ENCODE data around the gene COL26A1.

The COL26A1 gene

DNA sequence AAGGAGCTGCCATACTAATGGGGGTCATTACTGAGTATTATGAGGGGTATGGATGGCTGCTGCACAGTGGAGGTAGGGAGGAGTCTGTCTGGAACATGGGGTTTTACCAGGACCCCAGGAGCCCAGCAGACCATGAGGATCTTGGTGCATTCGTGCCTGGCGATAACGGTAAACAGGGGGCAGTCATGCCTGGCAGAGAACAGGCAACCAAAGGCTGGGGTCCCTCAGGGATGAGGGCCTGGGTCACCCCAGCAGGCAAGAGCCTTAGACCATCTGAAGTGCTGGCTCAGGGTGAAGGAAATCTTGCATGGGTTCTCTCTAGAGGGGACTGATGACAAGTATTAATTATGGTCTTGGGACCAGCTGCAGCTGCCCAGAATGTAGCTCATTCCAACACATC, 220.3 kb downstream of the COL26A1 start:
- DNase-seq = no peak

DNA sequence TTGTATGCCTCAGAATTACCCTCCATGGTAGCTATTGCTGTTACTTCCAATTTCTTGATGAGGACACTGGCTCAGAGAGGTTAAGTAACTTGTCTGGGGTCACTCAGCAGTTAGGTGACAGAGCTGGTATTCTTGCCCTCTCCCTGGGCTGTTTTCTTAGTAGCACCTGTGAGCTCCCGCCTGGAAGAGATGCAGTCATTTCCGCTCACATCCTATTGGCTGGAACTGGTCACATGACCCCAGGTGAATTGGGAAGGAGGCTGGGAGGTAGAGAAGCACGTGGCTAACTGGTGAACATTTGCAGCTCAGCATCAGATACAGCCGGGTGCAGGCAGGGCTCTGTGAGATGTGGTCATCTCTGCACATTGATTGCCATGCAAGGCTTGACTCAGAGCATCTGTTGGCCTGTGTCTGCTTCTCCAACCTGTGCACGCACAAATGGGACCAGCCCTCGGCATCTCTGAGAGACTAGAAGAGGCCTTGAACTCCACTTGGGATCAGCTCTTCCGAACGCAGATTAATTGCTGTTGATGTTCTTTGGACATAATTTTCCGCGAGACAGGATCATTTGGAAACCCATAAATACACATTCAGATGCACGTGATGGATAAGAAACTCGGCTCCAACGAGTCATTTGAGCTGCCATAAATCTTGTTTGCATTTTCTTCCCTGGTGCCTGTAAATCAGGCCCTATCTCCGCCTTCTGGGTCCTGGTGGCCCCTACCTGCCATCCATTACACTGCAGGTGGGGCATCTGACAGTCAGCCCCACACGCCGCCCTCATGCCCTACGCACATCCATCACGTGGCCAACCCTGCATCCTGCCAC, 223.6 kb downstream of the COL26A1 start:
- DNase-seq = peak; percentile 31

DNA sequence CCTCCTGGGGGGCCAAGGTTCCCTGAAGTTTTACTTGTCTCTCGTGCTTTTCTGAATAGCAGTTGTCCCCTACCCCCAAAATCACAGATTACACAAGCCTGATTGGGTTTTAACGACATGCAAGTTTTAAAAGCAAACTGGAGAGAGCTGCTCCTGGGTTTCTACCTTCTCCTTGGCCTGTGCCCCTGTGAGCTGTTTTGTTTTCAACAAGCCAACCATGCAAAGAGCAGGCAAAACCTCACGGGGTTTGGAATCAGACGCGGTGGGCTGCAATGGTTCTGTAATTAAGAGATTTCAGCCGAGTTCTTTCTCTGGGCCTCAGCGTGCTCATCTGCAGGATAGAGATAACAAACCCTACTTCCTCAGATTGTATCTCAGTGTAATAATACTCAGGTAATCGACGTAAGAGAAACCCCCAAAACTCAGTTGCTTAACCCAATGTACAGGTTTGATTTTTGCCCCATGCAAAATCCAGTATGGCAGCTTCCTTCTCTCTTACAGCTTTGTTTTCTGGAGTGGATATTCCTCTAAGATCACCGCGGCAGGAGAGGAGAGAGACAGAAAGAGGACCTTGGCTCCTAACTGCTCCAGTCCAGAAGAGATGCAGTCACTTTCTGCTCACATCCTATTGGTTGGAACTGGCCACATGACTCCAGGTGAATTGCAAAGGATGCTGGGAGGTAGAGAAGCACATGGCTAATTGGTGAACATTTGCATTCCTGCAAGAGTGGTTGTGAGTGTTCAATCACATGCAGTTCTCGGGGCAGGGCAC, 224.4 kb downstream of the COL26A1 start:
- DNase-seq = no peak

DNA sequence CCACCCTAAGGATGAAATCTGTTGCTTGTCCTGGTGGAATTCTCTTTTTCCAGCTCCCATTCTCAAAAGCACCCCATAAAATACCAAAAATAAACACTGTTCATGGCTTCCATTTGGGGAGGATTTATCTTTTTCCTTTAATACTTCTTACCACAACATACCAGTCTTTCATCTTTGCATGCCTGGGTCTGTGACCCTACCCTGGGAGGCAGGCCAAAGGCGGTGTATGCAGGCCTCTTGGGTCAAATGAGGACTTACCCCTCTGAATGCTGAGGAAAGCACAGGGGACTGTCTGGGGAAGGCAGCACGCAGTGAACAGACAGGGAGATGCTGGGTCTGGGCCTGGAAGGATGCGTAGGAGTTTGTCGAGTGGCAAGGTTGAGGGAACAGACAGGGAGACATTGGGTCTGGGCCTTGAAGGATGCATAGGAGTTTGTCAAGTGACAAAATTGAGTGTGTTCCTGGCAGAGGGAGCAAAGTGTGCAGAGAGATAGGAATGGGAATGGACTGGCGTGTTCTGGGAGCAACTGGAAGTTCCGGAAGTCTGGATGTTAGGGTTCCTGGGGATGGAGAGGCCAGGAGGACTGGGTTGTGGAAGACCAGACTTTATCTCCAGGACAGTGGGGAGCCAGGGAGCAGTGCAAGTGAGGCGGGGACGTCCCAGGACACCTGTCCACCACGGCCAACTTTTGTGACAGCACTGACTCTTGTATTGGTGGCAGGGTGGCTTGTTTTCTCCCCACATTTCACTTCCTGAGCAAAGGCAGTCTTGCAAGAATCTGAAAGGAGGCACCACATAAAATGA, 225.7 kb downstream of the COL26A1 start:
- no peak for DNase-seq

DNA sequence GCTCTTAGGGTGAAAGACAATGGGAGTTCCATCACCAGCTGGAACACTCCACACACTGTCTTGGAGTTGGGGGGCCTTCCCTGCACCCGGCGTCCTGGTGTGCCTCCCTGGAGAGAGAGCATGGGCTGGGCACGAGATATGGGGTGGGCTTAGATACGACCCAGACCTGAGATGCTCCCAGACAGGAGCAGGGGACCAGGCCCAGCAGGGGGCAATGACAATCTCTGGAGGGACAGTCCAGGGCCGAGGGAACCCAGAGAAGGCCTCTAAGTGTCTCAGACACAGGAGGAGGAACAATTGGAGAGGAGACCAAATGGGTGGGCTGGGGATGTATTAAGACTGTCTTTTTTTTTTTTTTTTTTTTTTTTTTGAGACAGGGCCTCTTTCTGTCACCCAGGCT, 226.4 kb downstream of the COL26A1 start:
- no peak for DNase-seq

DNA sequence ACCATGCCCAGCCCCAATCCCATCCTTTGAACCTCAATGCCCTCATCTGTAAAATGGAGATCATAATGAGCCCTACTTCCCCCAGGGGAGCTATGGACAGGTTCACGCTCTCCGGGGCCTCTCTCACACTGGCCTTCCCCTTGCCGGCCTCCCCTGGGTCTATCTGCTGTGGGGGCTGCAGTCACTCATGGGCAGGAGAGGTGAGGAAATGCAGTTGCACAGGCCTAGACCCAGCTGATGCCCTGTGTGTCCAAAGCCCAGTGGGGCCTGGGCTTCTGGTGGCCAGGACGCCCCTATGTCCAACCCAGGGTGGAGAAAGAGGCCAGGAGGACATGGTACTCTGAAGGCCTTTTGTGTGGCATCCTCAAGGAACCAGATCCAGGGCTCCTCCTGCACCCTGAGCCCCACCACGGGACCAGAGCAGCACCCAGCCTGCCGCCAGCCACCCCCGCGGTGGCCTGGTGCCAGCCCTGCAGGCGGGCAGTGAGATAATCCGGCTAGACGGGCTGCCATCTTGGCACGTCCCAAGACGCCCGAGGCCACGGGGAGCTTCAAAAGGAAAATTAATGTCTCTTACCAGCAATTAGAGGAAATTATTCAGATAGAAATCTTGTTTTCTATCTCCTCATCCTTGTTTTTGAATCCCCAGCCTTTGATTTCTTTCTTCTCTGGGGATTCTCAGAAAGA, 227.4 kb downstream of the COL26A1 start:
- no peak for DNase-seq

DNA sequence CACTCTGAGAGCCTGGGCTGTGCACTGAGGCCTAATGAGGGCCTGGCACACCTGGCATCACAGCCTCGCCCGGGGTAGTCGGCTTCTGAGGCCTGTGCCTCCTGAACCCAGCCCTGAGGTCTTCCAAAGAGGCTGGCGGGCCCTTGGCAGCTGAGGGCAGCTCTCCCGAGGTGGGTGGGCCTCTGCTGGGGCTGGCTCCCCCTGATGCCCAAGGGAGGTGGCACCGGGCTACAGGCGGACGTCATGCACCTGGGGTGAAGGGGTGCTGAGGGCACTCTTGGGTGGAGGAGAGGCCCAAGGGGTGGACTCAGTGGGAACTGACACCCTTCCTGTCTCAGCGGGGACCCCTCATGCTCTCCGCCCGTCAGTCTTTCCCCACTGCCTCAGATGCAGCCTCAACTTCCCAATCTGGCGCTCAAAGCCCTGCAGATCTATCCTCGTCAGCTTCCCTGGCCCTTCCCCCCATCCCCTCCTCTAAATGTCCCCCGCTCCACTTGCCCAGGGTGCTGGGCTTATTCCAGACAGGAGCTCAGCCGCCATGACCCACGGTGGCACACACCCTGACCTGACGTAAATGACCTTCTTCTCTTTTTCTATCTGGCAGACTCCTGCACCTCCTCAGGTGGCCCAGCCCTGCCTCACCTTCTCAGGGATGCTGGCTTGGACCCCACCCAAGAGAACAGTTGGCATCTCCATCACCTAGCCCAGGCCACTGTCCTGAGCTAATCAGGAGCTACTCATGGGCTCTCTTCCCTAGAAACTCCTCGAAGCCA, 228.2 kb downstream of the COL26A1 start:
- DNase-seq = no peak

DNA sequence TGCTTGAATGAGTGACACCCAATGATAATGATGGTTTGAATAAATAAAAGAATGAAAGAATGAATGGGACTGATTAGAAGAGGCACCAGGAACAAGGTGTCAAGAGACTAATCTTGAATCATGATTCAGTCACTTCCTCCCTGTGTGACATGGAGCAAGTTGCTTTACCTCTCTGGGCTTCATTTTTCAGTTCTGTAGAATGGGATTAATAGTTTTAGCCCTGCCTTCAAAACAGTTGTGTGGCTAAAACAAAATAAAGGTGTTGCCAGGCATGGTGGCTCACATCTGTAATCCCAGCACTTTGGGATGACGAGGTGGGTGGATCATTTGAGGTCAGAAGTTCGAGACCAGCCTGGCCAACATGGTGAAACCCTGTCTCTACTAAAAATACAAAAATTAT, 228.8 kb downstream of the COL26A1 start:
- no peak for DNase-seq

DNA sequence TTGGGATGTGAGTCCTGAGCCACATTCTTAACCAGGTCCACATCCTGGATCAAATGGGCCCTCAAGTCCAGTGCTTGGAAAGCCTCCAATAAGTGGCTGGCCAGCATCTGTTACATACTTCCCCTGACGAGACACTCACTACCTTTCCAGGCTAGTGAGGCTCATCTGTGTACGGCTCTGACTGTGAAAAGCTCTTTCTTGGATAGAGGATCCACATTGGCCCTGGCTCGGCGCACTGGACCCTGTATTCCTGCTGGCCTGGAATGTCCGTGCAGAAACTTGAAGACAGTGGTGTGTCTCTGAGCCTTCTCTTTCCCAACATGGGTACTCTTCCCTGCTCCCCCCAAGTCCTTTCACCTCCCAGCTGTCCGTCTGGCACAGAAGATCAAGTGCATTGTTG, 230.9 kb downstream of the COL26A1 start:
- DNase-seq = no peak

DNA sequence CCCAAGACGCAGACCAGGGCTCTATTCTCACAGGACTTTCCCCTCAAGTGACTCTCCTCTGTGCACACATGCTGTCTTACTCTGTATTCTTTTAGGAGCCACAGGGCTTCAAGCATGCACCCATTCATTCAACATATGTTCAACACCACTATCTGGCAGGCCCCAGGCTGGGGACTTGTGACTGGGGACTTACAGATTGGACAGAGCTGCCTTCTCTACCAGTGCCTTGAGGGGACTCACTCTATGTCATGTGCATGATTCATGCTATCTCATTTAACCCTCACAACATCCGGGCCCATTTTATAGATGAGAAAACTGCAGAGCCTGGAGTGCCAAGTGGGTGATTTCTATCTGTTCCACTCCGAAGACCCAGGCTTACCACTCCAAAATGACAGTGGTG, 232.1 kb downstream of the COL26A1 start:
- no peak for DNase-seq

DNA sequence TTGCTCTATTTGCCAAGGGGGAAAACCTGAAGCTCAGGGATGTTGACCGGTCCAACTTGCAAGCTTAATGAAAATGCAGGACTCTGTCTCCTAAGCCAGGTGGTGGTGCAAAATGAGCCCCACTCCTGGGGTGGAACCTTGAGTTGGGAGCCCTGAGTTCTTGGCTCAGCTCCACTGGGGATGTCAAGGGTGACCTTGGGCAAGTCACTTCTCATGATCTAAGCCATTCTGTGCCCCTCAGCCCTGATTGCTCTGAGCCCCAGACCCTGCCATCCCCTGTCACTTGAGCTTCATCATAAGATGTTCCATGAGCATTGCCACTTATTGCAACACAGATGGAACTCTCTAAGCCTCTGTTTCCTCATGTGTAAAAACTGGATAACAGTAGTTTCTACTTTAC, 232.6 kb downstream of the COL26A1 start:
- DNase-seq = no peak

DNA sequence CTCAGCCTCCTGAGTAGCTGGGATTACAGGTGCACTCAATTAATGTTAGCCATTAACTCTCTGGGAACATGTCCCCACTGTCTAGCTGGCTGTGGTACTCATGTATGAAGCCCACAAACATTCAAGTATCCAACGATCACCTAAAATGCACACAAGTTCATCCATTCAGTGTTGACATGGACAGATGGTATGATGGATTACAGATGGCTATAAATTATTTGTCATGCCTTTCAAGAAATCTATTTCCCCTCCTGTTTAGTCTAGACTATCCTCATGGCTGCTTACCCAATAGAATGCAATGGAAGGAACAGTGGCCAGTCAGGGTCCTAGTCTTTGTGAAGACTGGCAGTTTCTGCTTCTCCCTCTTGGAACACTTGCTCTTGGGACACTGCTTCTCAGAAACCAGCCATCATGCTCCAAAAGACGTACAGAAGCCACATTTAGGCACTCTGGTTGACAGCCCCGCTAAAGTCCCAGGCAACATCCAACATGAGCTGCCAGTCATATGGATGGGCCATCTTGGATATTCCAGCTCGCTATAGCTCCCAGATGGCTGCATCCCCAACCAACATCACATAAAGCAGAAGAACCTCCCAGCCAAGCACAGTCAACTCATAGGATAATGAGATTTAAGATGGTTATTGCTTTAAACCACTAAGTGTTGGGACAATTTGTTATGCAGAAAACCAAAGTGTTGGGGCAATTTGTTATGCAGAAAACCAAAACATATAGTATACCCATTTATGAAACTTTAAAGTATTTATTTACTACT, 233.3 kb downstream of the COL26A1 start:
- no peak for DNase-seq

DNA sequence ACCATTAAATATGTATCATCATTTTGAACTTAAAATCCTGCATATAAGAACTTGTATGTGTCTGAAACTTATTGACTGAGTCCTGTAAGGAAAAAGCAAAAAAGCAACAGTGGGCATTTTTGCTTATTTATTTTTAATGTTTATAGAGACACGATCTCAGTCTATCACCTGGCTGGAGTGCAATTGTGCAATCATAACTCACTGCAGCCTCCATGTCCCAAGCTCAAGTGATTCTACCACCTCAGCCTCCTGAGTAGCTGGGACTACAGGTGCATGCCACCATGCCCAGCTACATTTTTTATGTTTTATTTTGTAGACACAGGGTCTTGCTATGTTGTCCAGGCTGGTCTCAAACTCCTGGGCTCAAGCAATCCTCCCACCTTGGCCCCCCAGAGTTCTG, 234.2 kb downstream of the COL26A1 start:
- no peak for DNase-seq

DNA sequence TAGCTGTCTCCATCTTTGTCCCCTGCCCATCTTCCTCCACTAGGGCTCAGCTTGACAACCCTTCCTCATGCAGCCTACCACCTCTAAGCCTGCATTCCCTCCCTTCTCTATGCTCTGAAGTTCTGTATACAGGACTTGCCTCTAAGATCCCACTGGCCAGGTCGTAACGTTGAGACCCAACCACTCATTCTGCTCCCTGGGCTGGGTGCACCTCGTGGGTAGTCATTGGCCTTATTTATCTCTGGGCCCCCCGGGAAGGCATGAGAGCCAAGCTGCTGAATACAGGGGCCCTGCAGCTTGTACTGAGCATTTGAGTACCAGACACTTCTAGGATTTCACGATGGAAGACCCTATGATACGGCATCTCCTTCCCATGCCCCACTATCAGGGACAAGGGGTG, 235.3 kb downstream of the COL26A1 start:
- no peak for DNase-seq

DNA sequence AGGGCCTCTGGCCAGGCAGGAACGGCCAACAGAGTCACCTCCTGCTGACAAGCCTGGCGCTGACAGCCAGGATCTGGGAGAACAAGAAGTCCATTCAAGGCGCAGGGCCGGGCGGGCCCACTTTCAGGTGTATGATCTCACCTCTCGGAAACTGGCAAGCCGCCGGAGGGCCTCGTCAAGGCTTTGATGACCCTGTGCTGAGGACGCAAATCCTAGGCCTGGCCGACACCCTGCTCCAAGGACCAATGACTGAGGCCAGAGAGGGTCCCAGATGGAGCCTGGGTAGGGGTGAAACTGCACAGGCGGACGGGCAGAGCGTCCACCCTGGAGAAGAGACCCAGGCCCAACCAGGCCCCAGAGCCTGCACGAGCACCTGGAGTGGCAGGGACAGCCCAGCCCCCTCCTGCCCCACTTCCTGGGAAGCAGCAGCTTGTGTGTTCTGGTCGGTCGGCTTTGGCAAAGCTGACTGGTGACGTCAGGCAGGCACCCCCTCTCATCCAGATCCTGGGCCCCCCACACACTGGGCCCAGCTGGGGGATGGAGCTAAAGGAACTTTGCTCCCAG, 235.8 kb downstream of the COL26A1 start:
- DNase-seq = no peak

DNA sequence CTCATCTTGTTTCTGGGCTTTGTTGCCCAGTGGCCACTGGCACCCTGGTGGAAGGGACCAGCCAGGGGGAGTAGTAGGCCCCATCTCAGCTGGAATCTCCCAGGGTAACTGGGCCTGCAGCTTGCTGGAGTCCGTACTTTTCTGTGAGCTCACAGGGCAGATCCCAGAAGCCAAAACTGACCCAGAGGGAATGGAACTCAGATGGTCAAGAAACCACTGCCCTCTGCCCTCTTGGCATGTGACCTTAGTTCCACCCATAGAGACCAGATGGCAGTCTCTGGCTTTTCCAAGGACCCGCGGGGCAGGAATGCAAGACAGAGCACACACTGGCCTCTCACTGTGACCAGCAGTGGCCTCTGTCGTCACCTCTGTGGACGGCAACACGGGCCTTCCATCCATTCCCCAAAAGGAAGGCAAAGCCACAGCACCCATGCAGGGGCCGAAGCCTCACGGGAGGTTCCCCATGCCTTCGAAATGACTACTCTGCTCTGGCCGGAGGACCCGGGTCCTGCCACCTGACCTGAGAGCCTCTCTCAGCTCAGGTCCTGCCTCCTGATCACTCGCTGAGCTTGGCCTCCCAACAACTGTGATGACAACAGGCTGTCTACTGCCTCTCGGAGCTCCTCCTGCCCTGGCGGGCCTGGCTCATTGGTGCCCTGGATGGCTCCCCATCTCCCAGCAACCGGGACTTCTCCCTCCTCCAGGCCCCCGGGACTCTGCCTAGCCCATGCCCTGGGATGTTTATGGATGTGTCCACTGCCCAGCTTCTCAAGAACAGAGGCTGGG, 236.5 kb downstream of the COL26A1 start:
- no peak for DNase-seq

DNA sequence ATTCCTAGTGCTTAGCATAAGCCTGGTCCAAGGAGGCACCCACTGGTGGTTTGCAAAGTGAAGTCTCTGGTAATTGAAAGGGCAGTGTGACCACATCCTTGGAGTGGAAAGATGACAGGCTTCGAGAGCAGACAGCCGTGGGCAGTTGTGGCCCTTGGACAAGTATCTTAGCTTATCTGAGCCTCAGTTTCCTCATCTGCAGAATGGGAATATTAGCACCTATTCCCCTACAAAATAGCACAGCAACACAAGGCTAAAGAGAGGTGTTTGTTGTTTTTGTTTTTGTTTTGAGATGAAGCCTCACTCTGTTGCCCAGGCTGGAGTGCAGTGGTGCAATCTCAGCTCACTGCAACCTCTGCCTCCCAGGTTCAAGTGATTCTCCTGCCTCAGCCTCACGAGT, 237.1 kb downstream of the COL26A1 start:
- DNase-seq = no peak

DNA sequence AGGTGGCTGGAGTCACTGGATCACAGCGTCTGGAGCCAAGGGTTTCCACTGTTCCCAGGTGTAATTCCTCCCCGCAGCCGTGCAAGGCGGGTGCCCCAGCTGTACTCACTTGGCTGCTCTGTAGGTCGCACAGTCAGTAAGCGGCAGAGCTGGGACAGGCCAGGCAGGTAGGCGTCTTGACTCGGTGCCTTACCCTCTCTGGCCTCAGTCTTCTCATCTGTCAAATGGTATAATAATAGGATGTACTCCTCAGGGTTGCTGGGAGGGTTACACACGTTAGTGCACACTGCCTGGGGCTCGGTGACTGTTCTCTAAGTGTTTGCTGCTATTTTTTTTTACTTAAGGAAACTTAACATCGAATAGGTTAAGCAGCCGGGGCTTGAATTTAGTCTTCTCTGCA, 239.4 kb downstream of the COL26A1 start:
- no peak for DNase-seq

DNA sequence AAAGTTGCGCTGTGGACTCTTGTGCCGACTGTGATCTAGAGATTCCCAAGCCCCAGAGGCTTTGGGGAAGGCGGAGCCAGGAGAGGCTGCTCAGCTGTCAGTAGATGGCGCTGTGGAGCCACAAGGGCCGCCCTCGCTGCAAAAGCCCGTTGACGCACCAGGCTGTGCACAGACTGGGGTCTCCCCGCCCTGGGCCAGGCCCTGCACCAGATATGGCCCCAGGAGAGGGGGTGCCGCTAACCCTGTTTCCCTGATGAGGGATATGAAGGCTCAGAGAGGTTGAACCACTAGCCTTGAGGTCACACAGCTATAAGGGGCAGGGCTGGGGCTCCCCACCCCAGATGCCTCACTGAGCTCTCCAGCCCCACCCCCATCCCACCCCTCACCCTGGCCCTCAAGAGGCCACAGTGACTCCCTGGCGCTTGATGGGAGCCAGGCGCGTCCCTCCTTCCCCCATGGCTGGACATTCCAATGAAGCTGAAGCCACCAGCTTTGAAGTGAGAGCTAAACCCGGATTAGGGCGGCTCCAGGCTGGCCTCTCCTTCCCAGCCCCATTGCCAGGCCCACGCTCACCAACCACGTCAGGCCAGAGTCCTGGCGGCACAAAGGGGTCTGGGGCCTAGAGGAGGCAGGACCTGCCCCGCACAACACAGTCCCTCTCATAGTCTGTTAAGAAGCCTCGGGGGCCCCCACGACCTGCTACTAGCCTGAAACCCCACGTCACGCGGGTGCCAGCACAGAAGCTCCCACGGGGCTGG, 240.0 kb downstream of the COL26A1 start:
- peak; percentile 80 for DNase-seq

Measured in DMS53 (cell line).